OCI-LY3 (cell line): Measurements from ENCODE around the gene ZNF735.
A peak's percentile ranks its signal among the peaks of the same experiment; 100 is the strongest.
"Not testable (repeated sequence)": the region's sequence is repeated elsewhere in the genome, so short reads cannot be mapped to it uniquely, and the experiment has no call there.

Experiments used
- H2AFZ ChIP-seq: fragments of 200-600, 300-600 bp; shearing (Covaris generic); 2 replicates; pipeline ENCODE4 v1.6.0; 2014; ENCODE audit warnings: antibody characterized with exemption, low read depth, low read length
- H3K27ac ChIP-seq: fragments of 200-600, 300-600 bp; sonication (generic); 2 replicates; pipeline ENCODE4 v1.5.1; 2014; ENCODE audit warnings: mild to moderate bottlenecking, low read length, moderate library complexity, mixed read lengths
- H3K27me3 ChIP-seq: fragments of 200-600, 300-600 bp; sonication (generic); 2 replicates; pipeline ENCODE4 v1.6.1; 2014; ENCODE audit warnings: low read depth, low read length, mixed read lengths
- H3K36me3 ChIP-seq: fragments of 200-600, 300-600 bp; sonication (generic); replicated peaks from 2 replicates; pipeline ENCODE3; 2014; ENCODE audit warnings: low read depth, low read length, mixed read lengths
- H3K4me1 ChIP-seq: fragments of 300-600, 200-600 bp; sonication (generic); 2 replicates; pipeline ENCODE4 v1.6.1; 2014; ENCODE audit warnings: low read length, mixed read lengths
- H3K4me2 ChIP-seq: fragments of 200-600, 300-600 bp; sonication (generic); 2 replicates; pipeline ENCODE4 v1.6.1; 2014; ENCODE audit warnings: low read length, mixed read lengths
- H3K4me3 ChIP-seq: fragments of 300-600, 200-600 bp; sonication (generic); 2 replicates; pipeline ENCODE4 v1.5.1; 2014; ENCODE audit warnings: antibody characterized with exemption, mild to moderate bottlenecking, low read length, moderate library complexity
- H3K79me2 ChIP-seq: fragments of 300-600, 200-600 bp; shearing (Covaris generic); 2 replicates; pipeline ENCODE4 v1.6.1; 2014; ENCODE audit warnings: mild to moderate bottlenecking, low read length, mixed read lengths
- H3K9ac ChIP-seq: fragments of 300-600, 200-600 bp; shearing (Covaris generic); 2 replicates; pipeline ENCODE4 v1.6.0; 2014; ENCODE audit warnings: mild to moderate bottlenecking, low read length, moderate library complexity
- H3K9me3 ChIP-seq: fragments of 200-600, 300-600 bp; shearing (Covaris generic); 2 replicates; pipeline ENCODE4 v1.6.1; 2014; ENCODE audit warnings: low read length, mixed read lengths; ENCODE audit not compliant: insufficient read depth
- H4K20me1 ChIP-seq: fragments of 200-600, 300-600 bp; sonication (generic); 2 replicates; pipeline ENCODE4 v1.6.1; 2016; ENCODE audit warnings: low read length, mixed read lengths; ENCODE audit not compliant: insufficient read depth
- EZH2phosphoT487 ChIP-seq: fragments of 200-600 bp; shearing (Covaris generic); IDR thresholded peaks from 2 replicates; pipeline ENCODE4 v1.6.1; 2018; ENCODE audit warnings: antibody characterized with exemption, mixed run types, low read depth
- TF ChIP-seq, protein P1 (sequence below): fragments of 200-600, 300-600 bp; sonication (generic); IDR thresholded peaks from 2 replicates; pipeline ENCODE4 v1.5.1; 2014; ENCODE audit warnings: antibody characterized with exemption, low read length, low read depth

The ZNF735 gene

DNA sequence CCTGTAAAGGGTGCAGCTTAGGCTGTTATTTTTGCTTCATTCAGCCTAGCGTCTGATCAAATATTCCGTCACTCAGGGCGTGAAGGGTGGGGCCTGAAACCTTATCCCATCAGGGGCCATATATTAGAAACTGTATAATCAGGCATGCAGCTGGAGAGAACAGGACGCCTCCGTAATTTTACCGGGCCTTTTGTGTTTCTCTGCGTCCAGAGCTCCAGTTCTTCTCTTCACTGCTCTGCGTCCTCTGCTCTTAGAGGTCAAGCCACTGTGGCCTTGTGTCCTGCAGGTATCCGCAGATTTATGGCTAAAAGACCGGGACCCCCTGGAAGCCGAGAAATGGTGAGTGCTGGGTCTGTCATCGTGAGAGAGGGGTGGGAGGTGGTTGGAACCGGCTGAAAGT is at the start of gene ZNF735:
ZNF735 (plus strand) TSS at position 301 of the 400 bp plus-strand sequence; CDS start at position 301, 0 bp downstream.
- H2AFZ ChIP-seq = no peak within 1 kb of the TSS
- H3K79me2 ChIP-seq = no peaks in the 10 kb centered on the region
- H3K9me3 ChIP-seq = 0 out of 2 replicates have a peak, but pooled peaks cover 3% of the 10 kb centered on the region
- no peaks in the 10 kb centered on the region for H3K27me3 ChIP-seq
- no peak within 1 kb of the TSS for H3K9ac ChIP-seq
- no peak within 1 kb of the TSS for H3K27ac ChIP-seq
- no peaks in the 10 kb centered on the region for H3K36me3 ChIP-seq
- no peak for TF ChIP-seq EZH2phosphoT487
- TF ChIP-seq, protein P1, sequence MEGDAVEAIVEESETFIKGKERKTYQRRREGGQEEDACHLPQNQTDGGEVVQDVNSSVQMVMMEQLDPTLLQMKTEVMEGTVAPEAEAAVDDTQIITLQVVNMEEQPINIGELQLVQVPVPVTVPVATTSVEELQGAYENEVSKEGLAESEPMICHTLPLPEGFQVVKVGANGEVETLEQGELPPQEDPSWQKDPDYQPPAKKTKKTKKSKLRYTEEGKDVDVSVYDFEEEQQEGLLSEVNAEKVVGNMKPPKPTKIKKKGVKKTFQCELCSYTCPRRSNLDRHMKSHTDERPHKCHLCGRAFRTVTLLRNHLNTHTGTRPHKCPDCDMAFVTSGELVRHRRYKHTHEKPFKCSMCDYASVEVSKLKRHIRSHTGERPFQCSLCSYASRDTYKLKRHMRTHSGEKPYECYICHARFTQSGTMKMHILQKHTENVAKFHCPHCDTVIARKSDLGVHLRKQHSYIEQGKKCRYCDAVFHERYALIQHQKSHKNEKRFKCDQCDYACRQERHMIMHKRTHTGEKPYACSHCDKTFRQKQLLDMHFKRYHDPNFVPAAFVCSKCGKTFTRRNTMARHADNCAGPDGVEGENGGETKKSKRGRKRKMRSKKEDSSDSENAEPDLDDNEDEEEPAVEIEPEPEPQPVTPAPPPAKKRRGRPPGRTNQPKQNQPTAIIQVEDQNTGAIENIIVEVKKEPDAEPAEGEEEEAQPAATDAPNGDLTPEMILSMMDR = no peak
- H3K4me3 ChIP-seq = no peak within 1 kb of the TSS
- no peaks in the 10 kb centered on the region for H4K20me1 ChIP-seq
- no peaks in the 10 kb centered on the region for H3K4me1 ChIP-seq
- H3K4me2 ChIP-seq = no peak within 1 kb of the TSS

DNA sequence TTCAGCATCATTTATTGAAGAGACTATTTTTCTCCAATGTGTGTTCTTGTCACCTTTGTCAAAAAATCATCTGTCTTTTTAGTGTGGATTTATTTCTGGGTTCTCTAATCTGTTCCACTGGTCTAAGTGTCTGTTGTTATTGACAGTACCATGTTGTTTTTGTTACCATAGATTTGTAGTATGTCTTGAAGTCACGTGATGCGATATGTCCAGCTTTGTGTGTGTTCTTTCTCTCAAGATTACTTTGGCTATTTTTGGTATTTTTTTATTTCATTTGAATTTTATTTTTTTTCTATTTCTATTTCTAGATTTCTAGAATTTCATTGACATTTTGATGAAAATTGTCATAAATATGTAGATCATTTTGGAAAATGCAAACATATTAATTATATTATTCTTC is 36.0 kb upstream of the ZNF735 start:
- not testable (repeated sequence) for H3K27me3 ChIP-seq, H3K36me3 ChIP-seq, H3K4me2 ChIP-seq, H3K79me2 ChIP-seq, H3K27ac ChIP-seq, H2AFZ ChIP-seq, H4K20me1 ChIP-seq, H3K9me3 ChIP-seq, H3K4me1 ChIP-seq, H3K9ac ChIP-seq, H3K4me3 ChIP-seq

DNA sequence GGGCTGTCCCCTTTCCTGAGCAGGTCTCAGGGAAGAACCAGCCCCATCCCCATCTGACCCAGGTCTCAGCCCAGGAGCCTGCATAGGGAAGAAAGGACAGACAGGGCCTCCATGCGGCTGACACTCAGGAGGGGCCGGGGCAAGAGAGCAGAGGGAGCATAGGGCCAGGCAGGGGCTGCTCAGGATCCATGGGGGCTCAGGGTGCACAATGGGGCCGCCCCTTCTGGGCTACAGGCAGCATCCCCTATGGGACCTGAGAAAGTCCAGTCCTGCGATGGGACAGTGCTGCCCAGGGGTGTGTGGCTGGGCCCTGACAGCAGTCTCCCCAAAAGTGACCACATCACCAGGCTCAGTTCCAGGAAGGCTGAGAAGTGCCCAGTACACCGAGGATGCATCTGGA is 32.7 kb upstream of the ZNF735 start:
- no peaks in the 10 kb centered on the region for H3K9me3 ChIP-seq

DNA sequence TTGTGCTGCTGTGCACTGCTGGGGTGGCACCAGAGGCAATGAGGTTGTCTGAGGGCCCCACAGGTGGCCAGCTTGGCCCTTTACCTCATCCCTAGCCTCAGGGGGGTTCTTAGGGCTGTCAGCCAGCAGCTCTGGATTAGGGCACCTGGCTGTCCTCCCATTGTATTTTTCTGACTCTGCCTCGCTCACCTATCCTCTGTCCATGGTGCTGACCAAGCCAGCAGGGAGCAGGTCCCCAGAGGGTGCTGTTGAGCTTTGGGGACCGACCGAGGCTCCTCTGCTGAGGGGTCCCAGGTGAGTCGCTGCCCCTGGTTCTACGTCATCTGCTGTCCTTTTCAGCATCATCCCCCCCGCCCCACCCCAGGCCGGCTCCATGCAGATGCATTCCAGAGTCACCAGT is 32.1 kb upstream of the ZNF735 start:
- TF ChIP-seq EZH2phosphoT487 = no peak
- TF ChIP-seq, protein P1 = no peak
- H3K79me2 ChIP-seq = no peaks in the 10 kb centered on the region
- H3K27me3 ChIP-seq = no peaks in the 10 kb centered on the region
- no peak overlapping the region for H3K9ac ChIP-seq
- H3K4me2 ChIP-seq = no peak overlapping the region
- no peak overlapping the region for H2AFZ ChIP-seq
- no peaks in the 10 kb centered on the region for H3K9me3 ChIP-seq
- H3K27ac ChIP-seq = no peak overlapping the region
- H3K4me3 ChIP-seq = no peak overlapping the region
- no peaks in the 10 kb centered on the region for H3K36me3 ChIP-seq
- H4K20me1 ChIP-seq = no peaks in the 10 kb centered on the region
- no peaks in the 10 kb centered on the region for H3K4me1 ChIP-seq

More for the DNA sequence above, 32.7 kb upstream of the ZNF735 start:
- H3K36me3 ChIP-seq = no peaks in the 10 kb centered on the region
- H3K4me2 ChIP-seq = no peak overlapping the region
- H4K20me1 ChIP-seq = no peaks in the 10 kb centered on the region
- no peaks in the 10 kb centered on the region for H3K27me3 ChIP-seq
- H3K79me2 ChIP-seq = no peaks in the 10 kb centered on the region
- no peaks in the 10 kb centered on the region for H3K4me1 ChIP-seq
- no peak overlapping the region for H3K4me3 ChIP-seq
- H2AFZ ChIP-seq = no peak overlapping the region
- no peak overlapping the region for H3K27ac ChIP-seq
- TF ChIP-seq, protein P1 = no peak
- no peak for TF ChIP-seq EZH2phosphoT487
- no peak overlapping the region for H3K9ac ChIP-seq

DNA sequence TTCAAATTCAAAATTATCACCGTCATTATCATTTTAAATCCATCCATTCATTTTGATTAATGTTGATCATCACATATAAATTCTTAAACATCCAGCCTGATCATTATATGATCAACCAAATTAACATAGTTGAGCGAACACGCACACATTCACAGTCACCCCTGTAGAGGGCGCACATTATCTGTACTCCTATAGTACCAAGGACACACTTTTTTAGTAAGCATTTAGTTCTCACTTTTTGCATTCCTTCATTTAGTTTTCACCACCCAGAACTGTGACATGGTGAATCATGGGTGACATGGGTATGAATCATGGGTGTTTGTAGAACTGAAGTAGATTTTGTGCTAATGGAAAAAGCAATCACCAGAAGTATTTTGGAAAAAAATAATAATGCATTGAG is 26.0 kb upstream of the ZNF735 start:
- TF ChIP-seq, protein P1 = peak; percentile 50
- no peak for TF ChIP-seq EZH2phosphoT487
- Histone ChIP-seq H3K27ac (no peak overlapping the region), H3K9ac (no peak overlapping the region), H3K27me3 (no peaks in the 10 kb centered on the region), H3K4me2 (no peak overlapping the region), H4K20me1 (no peaks in the 10 kb centered on the region), H3K79me2 (no peaks in the 10 kb centered on the region), H3K9me3 (no peaks in the 10 kb centered on the region), H3K4me3 (no peak overlapping the region), H2AFZ (no peak overlapping the region), H3K36me3 (no peaks in the 10 kb centered on the region), H3K4me1 (no peaks in the 10 kb centered on the region)
